Panc1 (cell line): ENCODE data around the gene HOXD11. TPM values are rescaled to one million over a fixed set of nuclear protein-coding genes. Genes with fewer than 3 reads are reported as not detected.

Experiments
- ATAC-seq: fragments of 200-7000 bp; cut with Tn5 transposase; 2 replicates; pipeline ENCODE4 v1.9.1; 2020; ENCODE audit warnings: mild to moderate bottlenecking, moderate library complexity
- BruUV-seq: library from RNA; stranded (reverse); fragments of 400-500 nt; replicated peaks from 2 replicates; lab custom pipeline; 2021; lab: Mats Ljungman, UMichigan
- CTCF ChIA-PET: fragments of 300-600 bp; sonication (Branson Sonifier 250); formaldehyde crosslinking; loops from one replicate; lab custom pipeline; 2022; ENCODE audit warnings: antibody characterized with exemption; lab: Charles Lee
- POLR2A ChIA-PET: fragments of 300-600 bp; sonication (Branson Sonifier 250); formaldehyde crosslinking; loops from one replicate; lab custom pipeline; 2022; ENCODE audit warnings: antibody characterized with exemption; lab: Charles Lee
- DNase-seq: peaks from one replicate; pipeline ENCODE4 v3.0.0-alpha.2; 2010; ENCODE audit warnings: low read depth, low spot score
- H3K27ac ChIP-seq: 2 replicates; pipeline ENCODE4 v1.5.1; 2011; ENCODE audit warnings: mild to moderate bottlenecking, low read length, inconsistent platforms
- H3K27me3 ChIP-seq: fragments of 200-500 bp; sonication (Bioruptor generic); 2 replicates; pipeline ENCODE4 v1.6.0; 2014; ENCODE audit warnings: low read length, inconsistent platforms; ENCODE audit not compliant: control insufficient read depth, insufficient read depth
- H3K36me3 ChIP-seq: fragments of 200-500 bp; sonication (Bioruptor generic); 2 replicates; pipeline ENCODE4 v1.5.1; 2014; ENCODE audit warnings: inconsistent platforms, mild to moderate bottlenecking, low read length, moderate library complexity; ENCODE audit not compliant: control insufficient read depth, insufficient read depth
- H3K4me1 ChIP-seq: 2 replicates; pipeline ENCODE4 v1.5.1; 2011; ENCODE audit warnings: inconsistent platforms, mild to moderate bottlenecking, low read length, moderate library complexity; ENCODE audit not compliant: control insufficient read depth, insufficient read depth
- H3K4me3 ChIP-seq, 2 experiments: 2 replicates each; pipeline ENCODE4 v1.5.1; 2011 to 2012; ENCODE audit warnings: low read depth in 2 of 2, low read length in 2 of 2, mild to moderate bottlenecking in 2 of 2, inconsistent platforms in 1 of 2, moderate library complexity in 1 of 2
- H3K9me3 ChIP-seq: fragments of 200-500 bp; sonication (Bioruptor generic); 2 replicates; pipeline ENCODE4 v1.5.1; 2014; ENCODE audit warnings: low read depth, mild to moderate bottlenecking, inconsistent platforms, low read length, moderate library complexity; ENCODE audit not compliant: control insufficient read depth, insufficient read depth
- CTCF ChIP-seq: fragments of 450-650 bp; IDR thresholded peaks from 2 replicates; pipeline ENCODE4 v1.5.1; 2017; ENCODE audit warnings: mild to moderate bottlenecking
- POLR2AphosphoS5 ChIP-seq: IDR thresholded peaks from 2 replicates; pipeline ENCODE4 v1.6.1; 2012; ENCODE audit warnings: mild to moderate bottlenecking, low read depth, low read length, moderate library complexity
- REST ChIP-seq, 2 experiments: IDR thresholded peaks; 2 replicates each; pipeline ENCODE4 v1.6.1; 2011 to 2012; ENCODE audit warnings: low read depth in 2 of 2, control low read depth in 1 of 2, low read length in 1 of 2, mild to moderate bottlenecking in 1 of 2, moderate library complexity in 1 of 2; ENCODE audit not compliant: insufficient read depth in 1 of 2
- SIN3A ChIP-seq: IDR thresholded peaks from 2 replicates; pipeline ENCODE4 v1.6.1; 2012; ENCODE audit warnings: low read depth, mild to moderate bottlenecking, low read length, moderate library complexity, borderline replicate concordance; ENCODE audit not compliant: insufficient read depth
- TCF7L2 ChIP-seq: IDR thresholded peaks from 2 replicates; pipeline ENCODE4 v1.6.1; 2011; ENCODE audit warnings: mild to moderate bottlenecking, low read depth, low read length, inconsistent platforms
- in situ Hi-C: cut with HindIII; loops from 2 replicates; pipeline ENCODE4 v1.10.0; 2016; ENCODE audit warnings: low sequenced_read_pairs, low pct_unique_long_range_greater_than_20kb
- intact Hi-C: fragments of 100-400 bp; cut with micrococcal nuclease; formaldehyde crosslinking; loops from one replicate; pipeline ENCODE4 v1.10.0; 2022; ENCODE audit not compliant: unreplicated experiment
- total RNA-seq: library from RNA; stranded (reverse); gene quantifications from one replicate; pipeline ENCODE4 v1.2.1, GENCODE V29; 2021; ENCODE audit not compliant: unreplicated experiment

Gene HOXD11
- total RNA-seq, 1 experiment from 2014 or later, result 0.49 TPM

GRCh38 chr2:176099159-176099727 is 7.8 kb upstream of the HOXD11 start:
- DNase-seq (no peak), ATAC-seq (no peak)
- H3K27me3 ChIP-seq, result peaks cover 5% of the 10 kb centered on the region
- intact Hi-C loops (loop anchor here (5.0 kb wide), 3 partner anchors 847 to 1402 kb away; no protein-coding TSS in a partner anchor), in situ Hi-C loops (no loop called here)
- H3K4me1 ChIP-seq, result peaks cover 16% of the 10 kb centered on the region
- no peak overlapping the region for H3K27ac ChIP-seq
- no peak overlapping the region for H3K4me3 ChIP-seq
- no TSS peak for BruUV-seq
- CTCF ChIA-PET, result no interaction called here
- no peaks in the 10 kb centered on the region for H3K9me3 ChIP-seq
- POLR2A ChIA-PET, result no interaction called here
- TF ChIP-seq TCF7L2 (no peak), SIN3A (no peak), REST (IDR thresholded peaks at IDR 0.05; ENCODE audit: insufficient read depth in 1 of 2, low read depth in 2 of 2, low read length in 1 of 2) (no peak), CTCF (no peak), POLR2AphosphoS5 (no peak)
- H3K36me3 ChIP-seq, result no peaks in the 10 kb centered on the region

- Histone ChIP-seq H3K9me3 (no peaks in the 10 kb centered on the region), H3K27me3 (peaks cover 5% of the 10 kb centered on the region), H3K4me3 (peak within 1 kb of the TSS in 1 of 2 experiments; percentile 87; a peak in 2 of 4 replicates), H3K36me3 (no peaks in the 10 kb centered on the region), H3K27ac (no peak within 1 kb of the TSS), H3K4me1 (peaks cover 18% of the 10 kb centered on the region)
- no TSS peak for BruUV-seq
- in situ Hi-C loops, result no loop called here
- ChIA-PET POLR2A (no interaction called here), CTCF (no interaction called here)
- DNase-seq (no peak), ATAC-seq (no peak)
- intact Hi-C loops, result loop anchor here (5.0 kb wide), 3 partner anchors 848 to 1403 kb away; no protein-coding TSS in a partner anchor
- no peak for TF ChIP-seq REST (IDR thresholded peaks at IDR 0.05; ENCODE audit: insufficient read depth in 1 of 2, low read depth in 2 of 2, low read length in 1 of 2)
- TF ChIP-seq POLR2AphosphoS5, result no peak
- no peak for TF ChIP-seq TCF7L2
- TF ChIP-seq SIN3A, result no peak
- no peak for TF ChIP-seq CTCF
These were observed 7.1 kb upstream of the HOXD11 start, which contains the start of gene HOXD12 for GRCh38 chr2:176099728-176100546. Gene HOXD12, plus strand, starts transcription at chr2:176099795. Its CDS starts 7 bp downstream, at chr2:176099802.
